Gastroesophageal sphincter (tissue), 3 donors: ENCODE measurements around the gene PTPRG.

Source experiments
- CTCF ChIP-seq, 4 experiments: fragments of 200-600 bp in 2 of 4; fragments of 450-650 bp in 2 of 4; sonication (generic) in 1 of 4; IDR thresholded peaks; one replicate each; pipeline ENCODE4 v1.5.1; 2017 to 2019; ENCODE audit warnings: antibody characterized with exemption in 4 of 4, mild to moderate bottlenecking in 2 of 4, moderate library complexity in 2 of 4
- POLR2AphosphoS5 ChIP-seq: sonication (generic); formaldehyde crosslinking; IDR thresholded peaks from one replicate; pipeline ENCODE4 v1.6.1; 2017; ENCODE audit warnings: antibody characterized with exemption

- no peak for TF ChIP-seq POLR2AphosphoS5
- no peak for TF ChIP-seq CTCF (IDR thresholded peaks at IDR 0.05)
These were observed 384.3 kb downstream of the PTPRG start for GRCh38 chr3:61945657-61946056.
